Tibial nerve (tissue), 4 donors: ENCODE data around the gene SLC8A2.

Experiments used
- EP300 ChIP-seq, 2 donors: sonication (generic); formaldehyde crosslinking; IDR thresholded peaks; one replicate each; pipeline ENCODE4 v1.6.1; 2017; ENCODE audit warnings: antibody characterized with exemption in 2 of 2, mild to moderate bottlenecking in 1 of 2
- POLR2A ChIP-seq, 2 donors: fragments of 450-650 bp; IDR thresholded peaks; one replicate each; pipeline ENCODE4 v1.6.1; 2017; ENCODE audit warnings: antibody characterized with exemption in 2 of 2, mild to moderate bottlenecking in 2 of 2, moderate library complexity in 2 of 2
- TF ChIP-seq, protein P1 (sequence below), 5 experiments: fragments of 200-600 bp in 3 of 5; fragments of 450-650 bp in 2 of 5; sonication (generic) in 3 of 5; IDR thresholded peaks; one replicate each; pipeline ENCODE4 v1.5.1; 2016 to 2019; ENCODE audit warnings: antibody characterized with exemption in 5 of 5, mild to moderate bottlenecking in 3 of 5, moderate library complexity in 2 of 5

DNA sequence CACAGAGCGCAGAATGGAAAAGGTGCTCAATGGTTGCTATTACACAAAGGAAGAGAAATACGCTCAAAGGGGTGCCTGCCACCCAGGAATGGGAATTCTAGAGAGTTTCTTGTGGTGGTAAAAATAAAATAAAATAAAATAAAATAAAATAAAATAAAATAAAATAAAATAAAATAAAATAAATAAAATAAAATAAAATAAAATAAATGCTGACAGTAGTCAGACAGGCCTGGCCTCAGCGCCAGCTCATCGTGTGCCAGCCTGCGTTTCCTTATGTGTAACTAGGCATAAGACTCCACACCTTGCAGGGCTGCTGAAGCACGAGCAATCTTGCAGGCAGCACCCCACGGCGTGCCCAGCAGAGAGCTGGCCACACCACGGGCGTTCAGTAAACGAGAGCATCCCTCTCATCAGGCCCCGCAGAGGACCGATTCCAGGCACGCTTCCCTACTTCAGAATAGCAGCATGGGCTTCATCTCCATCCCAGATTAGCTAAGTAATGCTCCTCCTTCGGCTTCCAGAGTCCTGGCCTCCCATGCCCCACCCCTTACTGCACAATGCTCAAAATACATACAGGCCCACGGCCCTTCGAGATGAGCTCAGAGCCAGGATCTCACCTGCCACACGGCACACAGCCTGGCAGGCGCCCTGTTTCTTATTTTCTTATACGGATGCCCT is 37.6 kb upstream of the SLC8A2 start:
- TF ChIP-seq, protein P1, sequence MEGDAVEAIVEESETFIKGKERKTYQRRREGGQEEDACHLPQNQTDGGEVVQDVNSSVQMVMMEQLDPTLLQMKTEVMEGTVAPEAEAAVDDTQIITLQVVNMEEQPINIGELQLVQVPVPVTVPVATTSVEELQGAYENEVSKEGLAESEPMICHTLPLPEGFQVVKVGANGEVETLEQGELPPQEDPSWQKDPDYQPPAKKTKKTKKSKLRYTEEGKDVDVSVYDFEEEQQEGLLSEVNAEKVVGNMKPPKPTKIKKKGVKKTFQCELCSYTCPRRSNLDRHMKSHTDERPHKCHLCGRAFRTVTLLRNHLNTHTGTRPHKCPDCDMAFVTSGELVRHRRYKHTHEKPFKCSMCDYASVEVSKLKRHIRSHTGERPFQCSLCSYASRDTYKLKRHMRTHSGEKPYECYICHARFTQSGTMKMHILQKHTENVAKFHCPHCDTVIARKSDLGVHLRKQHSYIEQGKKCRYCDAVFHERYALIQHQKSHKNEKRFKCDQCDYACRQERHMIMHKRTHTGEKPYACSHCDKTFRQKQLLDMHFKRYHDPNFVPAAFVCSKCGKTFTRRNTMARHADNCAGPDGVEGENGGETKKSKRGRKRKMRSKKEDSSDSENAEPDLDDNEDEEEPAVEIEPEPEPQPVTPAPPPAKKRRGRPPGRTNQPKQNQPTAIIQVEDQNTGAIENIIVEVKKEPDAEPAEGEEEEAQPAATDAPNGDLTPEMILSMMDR (IDR thresholded peaks at IDR 0.05) = no peak
- TF ChIP-seq EP300 (IDR thresholded peaks at IDR 0.05) (no peak), POLR2A (IDR thresholded peaks at IDR 0.05) (no peak)
